Esophagus muscularis mucosa (tissue), 4 donors: Measurements from ENCODE around the gene TMEM229B. TPM values are rescaled to one million over a fixed set of nuclear protein-coding genes. Genes with fewer than 3 reads are reported as not detected.

Experiments used
- DNase-seq: peaks from one replicate; pipeline ENCODE4 v3.0.0-alpha.2; 2017; ENCODE audit errors: extremely low spot score
- H3K27ac ChIP-seq, 4 donors: fragments of 200-600 bp; sonication (generic); replicated peaks in 1 of 4; 1 replicate in 3 of 4; 2 replicates in 1 of 4; pipeline ENCODE4 v1.5.1; 2016 to 2019; ENCODE audit warnings: mild to moderate bottlenecking in 1 of 4
- H3K27me3 ChIP-seq, 4 donors: fragments of 200-600 bp; sonication (generic); one replicate each; pipeline versions ENCODE4 v1.5.1 to v1.6.0; 2016 to 2019
- H3K36me3 ChIP-seq, 4 donors: fragments of 200-600 bp; sonication (generic); one replicate each; pipeline ENCODE4 v1.5.1; 2016 to 2019
- H3K4me1 ChIP-seq, 4 donors: fragments of 200-600 bp; sonication (generic); one replicate each; pipeline ENCODE4 v1.5.1; 2016 to 2019
- H3K4me3 ChIP-seq, 4 donors: fragments of 200-600 bp; sonication (generic); 1 replicate in 2 of 4; 2 replicates in 2 of 4; pipeline ENCODE4 v1.5.1; 2016 to 2019; ENCODE audit warnings: mild to moderate bottlenecking in 4 of 4, moderate library complexity in 1 of 4
- H3K9me3 ChIP-seq, 4 donors: fragments of 200-600 bp; sonication (generic); 1 replicate in 3 of 4; 2 replicates in 1 of 4; pipeline ENCODE4 v1.5.1; 2016 to 2019
- EP300 ChIP-seq: sonication (generic); formaldehyde crosslinking; IDR thresholded peaks from one replicate; pipeline ENCODE4 v1.6.1; 2017; ENCODE audit warnings: antibody characterized with exemption
- POLR2A ChIP-seq: fragments of 450-650 bp; IDR thresholded peaks from one replicate; pipeline ENCODE4 v1.6.1; 2017; ENCODE audit warnings: antibody characterized with exemption, moderate library complexity, mild to moderate bottlenecking, low read depth
- POLR2AphosphoS5 ChIP-seq, 2 donors: sonication (generic); formaldehyde crosslinking; IDR thresholded peaks; one replicate each; pipeline ENCODE4 v1.6.1; 2017; ENCODE audit warnings: antibody characterized with exemption in 2 of 2
- WGBS: methylation state at CpG from one replicate; pipeline ENCODE4 v1.1.5; 2018; 5-methylcytosine and 5-hydroxymethylcytosine counted together
- intact Hi-C: fragments of 100-400 bp; cut with DNase I; formaldehyde crosslinking; loops from one replicate; pipeline ENCODE4 v1.15.1; 2023
- total RNA-seq, 4 donors: library from RNA; depleted of rRNA; stranded (reverse); fragments of >200 nt; gene quantifications; one replicate each; pipeline versions ENCODE4 v1.1.0 to v1.2.1, GENCODE V29; 2016
- TF ChIP-seq, protein P1 (sequence below), 3 experiments: fragments of 200-600 bp in 2 of 3; fragments of 450-650 bp in 1 of 3; sonication (generic) in 2 of 3; IDR thresholded peaks; one replicate each; pipeline ENCODE4 v1.5.1; 2017 to 2019; ENCODE audit warnings: antibody characterized with exemption in 3 of 3, mild to moderate bottlenecking in 2 of 3, moderate library complexity in 1 of 3

The TMEM229B gene
- total RNA-seq, 4 donors from 2014 or later: 2.0 to 4.2 (median 3.4) TPM

DNA sequence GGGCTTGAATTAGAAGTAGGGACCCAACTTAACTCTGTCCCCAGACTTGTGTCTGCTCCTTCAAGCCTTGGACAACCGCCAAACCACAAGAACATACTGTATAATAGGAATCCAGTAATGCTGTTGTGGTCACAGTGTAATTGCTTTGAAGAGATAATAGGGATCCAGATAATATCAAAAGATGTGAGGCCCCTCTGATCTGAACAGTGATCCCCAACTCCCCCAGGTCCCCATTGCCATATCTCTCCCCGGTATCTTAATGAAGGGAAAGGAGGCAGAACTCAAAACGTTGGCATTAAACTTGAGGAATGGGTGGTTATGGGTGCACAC lies 36.1 kb upstream of the TMEM229B start:
- H3K4me3 ChIP-seq: no peak overlapping the region
- intact Hi-C loops: no loop called here
- no peaks in the 10 kb centered on the region for H3K9me3 ChIP-seq
- 67% methylated on average over 3 of the region's 3 CpGs for WGBS
- no peaks in the 10 kb centered on the region for H3K36me3 ChIP-seq
- no peak for DNase-seq
- H3K4me1 ChIP-seq: peaks cover 0 to 6% (median 0%) of the 10 kb centered on the region in 4 donors
- H3K27me3 ChIP-seq: peaks cover 0 to 44% (median 3%) of the 10 kb centered on the region in 4 donors
- no peak for TF ChIP-seq POLR2AphosphoS5 (IDR thresholded peaks at IDR 0.05)
- TF ChIP-seq, protein P1, sequence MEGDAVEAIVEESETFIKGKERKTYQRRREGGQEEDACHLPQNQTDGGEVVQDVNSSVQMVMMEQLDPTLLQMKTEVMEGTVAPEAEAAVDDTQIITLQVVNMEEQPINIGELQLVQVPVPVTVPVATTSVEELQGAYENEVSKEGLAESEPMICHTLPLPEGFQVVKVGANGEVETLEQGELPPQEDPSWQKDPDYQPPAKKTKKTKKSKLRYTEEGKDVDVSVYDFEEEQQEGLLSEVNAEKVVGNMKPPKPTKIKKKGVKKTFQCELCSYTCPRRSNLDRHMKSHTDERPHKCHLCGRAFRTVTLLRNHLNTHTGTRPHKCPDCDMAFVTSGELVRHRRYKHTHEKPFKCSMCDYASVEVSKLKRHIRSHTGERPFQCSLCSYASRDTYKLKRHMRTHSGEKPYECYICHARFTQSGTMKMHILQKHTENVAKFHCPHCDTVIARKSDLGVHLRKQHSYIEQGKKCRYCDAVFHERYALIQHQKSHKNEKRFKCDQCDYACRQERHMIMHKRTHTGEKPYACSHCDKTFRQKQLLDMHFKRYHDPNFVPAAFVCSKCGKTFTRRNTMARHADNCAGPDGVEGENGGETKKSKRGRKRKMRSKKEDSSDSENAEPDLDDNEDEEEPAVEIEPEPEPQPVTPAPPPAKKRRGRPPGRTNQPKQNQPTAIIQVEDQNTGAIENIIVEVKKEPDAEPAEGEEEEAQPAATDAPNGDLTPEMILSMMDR (IDR thresholded peaks at IDR 0.05): no peak
- no peak for TF ChIP-seq EP300
- TF ChIP-seq POLR2A: no peak
- H3K27ac ChIP-seq: no peak overlapping the region

DNA sequence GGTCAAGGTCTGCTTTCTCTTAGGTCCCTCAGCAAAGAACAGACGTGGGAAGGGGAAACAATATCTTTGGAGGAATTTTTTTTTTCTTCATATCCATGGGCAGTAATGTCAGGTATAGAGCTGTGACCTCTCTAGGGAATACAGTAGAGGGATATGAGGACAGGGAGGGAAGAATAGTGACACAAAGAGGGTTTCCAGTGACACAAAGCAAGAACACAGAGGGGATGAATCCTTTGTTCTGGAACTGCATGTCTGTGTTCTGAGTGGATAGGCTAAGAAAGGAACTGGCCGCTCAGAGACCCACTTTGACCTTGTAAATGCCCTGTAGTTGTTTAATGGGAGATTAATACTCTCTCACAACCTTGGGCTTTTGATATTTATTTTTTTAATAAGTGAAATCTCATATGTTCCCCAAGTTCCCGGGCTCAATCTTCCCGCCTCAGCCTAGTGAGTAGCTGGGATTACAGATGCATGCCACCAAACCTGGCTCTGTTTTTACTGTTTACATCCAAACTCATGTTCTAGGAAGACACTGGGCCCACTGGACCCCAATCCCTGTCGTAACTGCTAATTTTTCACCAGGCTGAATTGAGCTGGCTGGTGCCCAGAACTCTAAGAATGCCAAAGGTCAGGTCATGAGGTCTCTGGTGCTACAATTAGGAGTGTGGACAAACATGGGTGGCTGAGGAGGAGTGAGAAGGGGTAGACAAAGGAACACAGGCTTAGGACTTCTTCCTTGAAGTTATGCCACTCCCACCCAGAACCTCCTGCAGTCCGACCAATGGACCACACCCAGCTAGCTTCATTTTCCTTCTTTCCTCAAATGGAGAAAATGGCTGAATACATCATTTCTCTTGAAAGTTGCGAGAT lies 35.5 kb upstream of the TMEM229B start:
- WGBS: 63% methylated on average over 7 of the region's 7 CpGs
- H3K36me3 ChIP-seq: no peaks in the 10 kb centered on the region
- peaks cover 0 to 47% (median 3%) of the 10 kb centered on the region in 4 donors for H3K27me3 ChIP-seq
- H3K4me1 ChIP-seq: peaks cover 0 to 6% (median 0%) of the 10 kb centered on the region in 4 donors
- no peaks in the 10 kb centered on the region for H3K9me3 ChIP-seq
- H3K4me3 ChIP-seq: no peak overlapping the region
- no peak overlapping the region for H3K27ac ChIP-seq
- DNase-seq: no peak
- TF ChIP-seq POLR2A: no peak
- TF ChIP-seq, protein P1 (IDR thresholded peaks at IDR 0.05): no peak
- no peak for TF ChIP-seq EP300
- TF ChIP-seq POLR2AphosphoS5 (IDR thresholded peaks at IDR 0.05): no peak
- intact Hi-C loops: no loop called here

DNA sequence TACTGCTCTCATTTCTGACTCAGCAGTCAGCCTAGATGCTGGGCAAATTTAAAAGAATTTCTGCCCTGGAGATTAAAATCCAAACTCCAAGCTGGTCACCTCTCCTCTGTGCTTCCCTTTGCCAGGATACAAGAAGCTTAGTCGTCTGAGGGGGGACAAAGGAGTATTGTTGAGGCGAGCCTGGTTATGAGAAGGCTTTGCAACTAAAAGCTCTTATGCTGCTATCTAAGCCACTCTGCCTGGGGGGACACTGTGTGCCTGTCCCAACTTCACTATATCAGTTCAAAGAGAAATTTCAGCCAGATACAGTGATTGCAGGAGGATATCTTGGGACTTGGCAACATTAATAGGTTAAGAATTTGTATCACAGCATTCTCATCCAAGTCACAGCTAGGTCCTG lies 33.7 kb upstream of the TMEM229B start:
- no peaks in the 10 kb centered on the region for H3K9me3 ChIP-seq
- peaks cover 0 to 6% (median 1%) of the 10 kb centered on the region in 4 donors for H3K4me1 ChIP-seq
- intact Hi-C loops: no loop called here
- H3K36me3 ChIP-seq: no peaks in the 10 kb centered on the region
- no peak for DNase-seq
- no peak overlapping the region for H3K27ac ChIP-seq
- H3K27me3 ChIP-seq: peaks cover 0 to 47% (median 3%) of the 10 kb centered on the region in 4 donors
- no peak for TF ChIP-seq EP300
- TF ChIP-seq, protein P1 (IDR thresholded peaks at IDR 0.05): no peak
- no peak for TF ChIP-seq POLR2AphosphoS5 (IDR thresholded peaks at IDR 0.05)
- H3K4me3 ChIP-seq: no peak overlapping the region
- WGBS: 81% methylated on average over 2 of the region's 2 CpGs

DNA sequence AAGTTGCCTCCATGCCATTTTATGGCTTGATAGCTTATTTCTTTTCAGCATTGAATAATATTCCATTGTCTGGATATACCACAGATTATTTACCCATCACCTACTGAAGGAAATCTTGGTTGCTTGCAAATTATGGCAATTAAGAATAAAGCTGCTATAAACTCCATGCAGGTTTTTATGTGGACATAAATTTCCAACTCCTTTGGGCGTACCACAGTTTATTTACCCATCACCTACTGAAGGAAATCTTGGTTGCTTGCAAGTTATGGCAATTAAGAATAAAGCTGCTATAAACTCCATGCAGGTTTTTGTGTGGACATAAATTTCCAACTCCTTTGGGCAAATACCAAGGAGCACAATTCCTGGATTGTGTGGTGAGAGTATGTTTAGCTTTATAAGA lies 32.0 kb upstream of the TMEM229B start:
- no peaks in the 10 kb centered on the region for H3K36me3 ChIP-seq
- intact Hi-C loops: no loop called here
- H3K27ac ChIP-seq: no peak overlapping the region
- no peak for TF ChIP-seq POLR2AphosphoS5 (IDR thresholded peaks at IDR 0.05)
- TF ChIP-seq, protein P1 (IDR thresholded peaks at IDR 0.05): no peak
- no peak for TF ChIP-seq EP300
- no peak for TF ChIP-seq POLR2A
- H3K9me3 ChIP-seq: no peaks in the 10 kb centered on the region
- 90% methylated on average over 1 of the region's 1 CpG for WGBS
- peaks cover 0 to 37% (median 0%) of the 10 kb centered on the region in 4 donors for H3K27me3 ChIP-seq
- no peak overlapping the region for H3K4me3 ChIP-seq
- no peak for DNase-seq
- H3K4me1 ChIP-seq: peaks cover 4 to 14% (median 7%) of the 10 kb centered on the region in 4 donors
